Measurements from ENCODE around the gene BTBD7.
A peak's percentile ranks its signal among the peaks of the same experiment; 100 is the strongest.

The BTBD7 gene

GRCh38 chr14:93206793-93207467 is 125.9 kb downstream of the BTBD7 start, which contains the start of the genes GON7 and UBR7:
Gene GON7 (minus strand): TSS chr14:93207065. CDS start chr14:93207037, 28 bp downstream.
Gene UBR7 (plus strand): TSS chr14:93207256. CDS start chr14:93207292, 36 bp downstream.
- Histone ChIP-seq H3K36me3 (ENCODE audit: control insufficient read depth in 1 of 2, insufficient read depth in 2 of 2, low read length in 2 of 2) (peaks cover under 1 to 1% of the 10 kb centered on the region in 2 donors), H3K9me3 (ENCODE audit: control insufficient read depth in 1 of 2, low read length in 2 of 2) (no peaks in the 10 kb centered on the region), H3K4me1 (ENCODE audit: control insufficient read depth in 1 of 2, insufficient read depth in 2 of 2, low read length in 2 of 2) (peaks cover 5 to 18% of the 10 kb centered on the region in 2 donors), H3K27me3 (ENCODE audit: control insufficient read depth in 1 of 2, insufficient read depth in 2 of 2, low read length in 2 of 2) (no peaks in the 10 kb centered on the region), H3K4me3 (ENCODE audit: low read depth in 1 of 2, low read length in 2 of 2) (peak within 1 kb of the TSS; percentile 82 to 94), H3K27ac (ENCODE audit: low read depth, low read length) (peak within 1 kb of the TSS; percentile 86), H3K9ac (ENCODE audit: low read depth in 1 of 2, low read length in 2 of 2) (peak within 1 kb of the TSS; percentile 69 to 89)

GRCh38 chr14:93201155-93201704 is 131.6 kb downstream of the BTBD7 start:
- Histone ChIP-seq H3K4me3 (ENCODE audit: low read depth in 1 of 2, low read length in 2 of 2) (no peak overlapping the region), H3K27ac (ENCODE audit: low read depth, low read length) (no peak overlapping the region), H3K4me1 (ENCODE audit: control insufficient read depth in 1 of 2, insufficient read depth in 2 of 2, low read length in 2 of 2) (peaks cover 0 to 11% of the 10 kb centered on the region in 2 donors), H3K27me3 (ENCODE audit: control insufficient read depth in 1 of 2, insufficient read depth in 2 of 2, low read length in 2 of 2) (no peaks in the 10 kb centered on the region), H3K36me3 (ENCODE audit: control insufficient read depth in 1 of 2, insufficient read depth in 2 of 2, low read length in 2 of 2) (no peaks in the 10 kb centered on the region), H3K9ac (ENCODE audit: low read depth in 1 of 2, low read length in 2 of 2) (no peak overlapping the region), H3K9me3 (ENCODE audit: control insufficient read depth in 1 of 2, low read length in 2 of 2) (no peaks in the 10 kb centered on the region)

- Histone ChIP-seq H3K27ac (ENCODE audit: low read depth, low read length) (no peak overlapping the region), H3K4me3 (ENCODE audit: low read depth in 1 of 2, low read length in 2 of 2) (no peak overlapping the region), H3K9me3 (ENCODE audit: control insufficient read depth in 1 of 2, low read length in 2 of 2) (no peaks in the 10 kb centered on the region), H3K9ac (ENCODE audit: low read depth in 1 of 2, low read length in 2 of 2) (no peak overlapping the region), H3K27me3 (ENCODE audit: control insufficient read depth in 1 of 2, insufficient read depth in 2 of 2, low read length in 2 of 2) (no peaks in the 10 kb centered on the region), H3K36me3 (ENCODE audit: control insufficient read depth in 1 of 2, insufficient read depth in 2 of 2, low read length in 2 of 2) (no peaks in the 10 kb centered on the region), H3K4me1 (ENCODE audit: control insufficient read depth in 1 of 2, insufficient read depth in 2 of 2, low read length in 2 of 2) (peaks cover 0 to 4% of the 10 kb centered on the region in 2 donors)
Observed at GRCh38 chr14:93200553-93200952, 132.3 kb downstream of the BTBD7 start.

GRCh38 chr14:93199031-93199430 is 133.8 kb downstream of the BTBD7 start:
- Histone ChIP-seq H3K36me3 (ENCODE audit: control insufficient read depth in 1 of 2, insufficient read depth in 2 of 2, low read length in 2 of 2) (no peaks in the 10 kb centered on the region), H3K27me3 (ENCODE audit: control insufficient read depth in 1 of 2, insufficient read depth in 2 of 2, low read length in 2 of 2) (no peaks in the 10 kb centered on the region), H3K4me1 (ENCODE audit: control insufficient read depth in 1 of 2, insufficient read depth in 2 of 2, low read length in 2 of 2) (no peaks in the 10 kb centered on the region), H3K4me3 (ENCODE audit: low read depth in 1 of 2, low read length in 2 of 2) (no peak overlapping the region), H3K9ac (ENCODE audit: low read depth in 1 of 2, low read length in 2 of 2) (no peak overlapping the region), H3K9me3 (ENCODE audit: control insufficient read depth in 1 of 2, low read length in 2 of 2) (no peaks in the 10 kb centered on the region), H3K27ac (ENCODE audit: low read depth, low read length) (no peak overlapping the region)

GRCh38 chr14:93195316-93195999 is 137.4 kb downstream of the BTBD7 start:
- Histone ChIP-seq H3K4me3 (ENCODE audit: low read depth in 1 of 2, low read length in 2 of 2) (no peak overlapping the region), H3K27me3 (ENCODE audit: control insufficient read depth in 1 of 2, insufficient read depth in 2 of 2, low read length in 2 of 2) (no peaks in the 10 kb centered on the region), H3K9me3 (ENCODE audit: control insufficient read depth in 1 of 2, low read length in 2 of 2) (no peaks in the 10 kb centered on the region), H3K9ac (ENCODE audit: low read depth in 1 of 2, low read length in 2 of 2) (no peak overlapping the region), H3K27ac (ENCODE audit: low read depth, low read length) (no peak overlapping the region), H3K36me3 (ENCODE audit: control insufficient read depth in 1 of 2, insufficient read depth in 2 of 2, low read length in 2 of 2) (no peaks in the 10 kb centered on the region), H3K4me1 (ENCODE audit: control insufficient read depth in 1 of 2, insufficient read depth in 2 of 2, low read length in 2 of 2) (no peaks in the 10 kb centered on the region)
